ENCODE results near the gene GBX1. TPM values are rescaled to one million over a fixed set of nuclear protein-coding genes. Genes with fewer than 3 reads are reported as not detected.

Gene GBX1
- total RNA-seq, 2 experiments from 2014 or later, result not detected

DNA sequence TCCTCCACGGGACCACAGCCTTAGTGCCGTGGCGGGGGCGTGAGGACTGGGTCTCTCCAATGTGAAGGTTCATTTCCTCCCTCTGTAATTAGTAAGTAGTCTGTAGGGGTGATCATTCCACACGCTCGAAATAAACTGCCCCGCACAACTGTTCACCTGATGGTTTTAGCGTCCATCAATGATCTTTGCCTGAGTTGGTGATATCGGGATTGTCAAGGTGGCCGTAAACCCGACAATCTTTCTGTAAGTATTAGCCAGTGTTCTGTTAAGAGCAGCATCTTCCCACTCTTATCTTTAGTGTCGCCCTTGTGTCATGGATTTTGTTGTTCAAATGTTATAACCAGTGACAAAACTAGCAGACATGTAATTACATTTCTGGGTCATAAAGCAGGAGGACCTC, 63.5 kb downstream of the GBX1 start:
- Mint-ChIP-seq H3K4me3 (no peak overlapping the region), H3K36me3 (ENCODE audit: low read depth) (no peaks in the 10 kb centered on the region), H3K27ac (no peak overlapping the region), H3K9me3 (no peaks in the 10 kb centered on the region), H3K4me1 (ENCODE audit: low read depth) (no peaks in the 10 kb centered on the region), H3K27me3 (no peaks in the 10 kb centered on the region)
- CTCF ChIA-PET, result interaction anchor here (0.9 to 1.5 kb wide), 3 partner anchors 8 to 206 kb away, joined by 3 to 5 read pairs (median 4); no protein-coding TSS in a partner anchor
- no peak for ATAC-seq
- intact Hi-C loops (cut with micrococcal nuclease), result no loop called here
- POLR2A ChIA-PET, result no interaction called here
- DNase-seq, result no peak
- TF ChIP-seq, protein P1, sequence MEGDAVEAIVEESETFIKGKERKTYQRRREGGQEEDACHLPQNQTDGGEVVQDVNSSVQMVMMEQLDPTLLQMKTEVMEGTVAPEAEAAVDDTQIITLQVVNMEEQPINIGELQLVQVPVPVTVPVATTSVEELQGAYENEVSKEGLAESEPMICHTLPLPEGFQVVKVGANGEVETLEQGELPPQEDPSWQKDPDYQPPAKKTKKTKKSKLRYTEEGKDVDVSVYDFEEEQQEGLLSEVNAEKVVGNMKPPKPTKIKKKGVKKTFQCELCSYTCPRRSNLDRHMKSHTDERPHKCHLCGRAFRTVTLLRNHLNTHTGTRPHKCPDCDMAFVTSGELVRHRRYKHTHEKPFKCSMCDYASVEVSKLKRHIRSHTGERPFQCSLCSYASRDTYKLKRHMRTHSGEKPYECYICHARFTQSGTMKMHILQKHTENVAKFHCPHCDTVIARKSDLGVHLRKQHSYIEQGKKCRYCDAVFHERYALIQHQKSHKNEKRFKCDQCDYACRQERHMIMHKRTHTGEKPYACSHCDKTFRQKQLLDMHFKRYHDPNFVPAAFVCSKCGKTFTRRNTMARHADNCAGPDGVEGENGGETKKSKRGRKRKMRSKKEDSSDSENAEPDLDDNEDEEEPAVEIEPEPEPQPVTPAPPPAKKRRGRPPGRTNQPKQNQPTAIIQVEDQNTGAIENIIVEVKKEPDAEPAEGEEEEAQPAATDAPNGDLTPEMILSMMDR (IDR thresholded peaks at IDR 0.05), result no peak

DNA sequence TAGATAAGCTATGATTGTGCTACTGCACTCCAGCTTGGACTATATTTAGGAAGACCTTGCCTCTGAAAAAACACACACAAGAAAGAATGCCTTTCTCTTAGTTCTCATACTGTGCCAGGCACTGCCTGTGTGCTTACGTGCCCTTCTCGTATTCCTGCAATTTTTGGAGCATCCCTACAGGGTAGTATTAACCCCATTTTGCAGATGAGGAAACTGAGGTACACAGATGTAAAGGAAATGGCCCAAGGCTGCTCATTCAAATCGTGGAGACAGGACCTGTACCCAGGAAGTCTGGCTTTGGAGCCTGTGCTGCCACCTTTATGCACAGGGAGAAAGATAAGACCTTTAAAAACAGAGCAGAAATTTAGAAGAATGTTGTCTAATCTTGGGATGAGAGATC, 64.5 kb downstream of the GBX1 start:
- TF ChIP-seq, protein P1 (IDR thresholded peaks at IDR 0.05), result no peak
- no peak for DNase-seq
- H3K36me3 Mint-ChIP-seq (ENCODE audit: low read depth), result no peaks in the 10 kb centered on the region
- no peak overlapping the region for H3K27ac Mint-ChIP-seq
- CTCF ChIA-PET, result interaction anchor here (0.9 to 1.5 kb wide), 4 partner anchors 9 to 205 kb away, joined by 3 to 5 read pairs (median 4); no protein-coding TSS in a partner anchor
- H3K9me3 Mint-ChIP-seq, result no peaks in the 10 kb centered on the region
- intact Hi-C loops (cut with micrococcal nuclease), result no loop called here
- no peaks in the 10 kb centered on the region for H3K4me1 Mint-ChIP-seq (ENCODE audit: low read depth)
- POLR2A ChIA-PET, result interaction anchor here (1.1 kb wide), 1 partner anchor 11 kb away, joined by 3 read pairs; no protein-coding TSS in a partner anchor
- no peak overlapping the region for H3K4me3 Mint-ChIP-seq
- ATAC-seq, result no peak
- no peaks in the 10 kb centered on the region for H3K27me3 Mint-ChIP-seq

DNA sequence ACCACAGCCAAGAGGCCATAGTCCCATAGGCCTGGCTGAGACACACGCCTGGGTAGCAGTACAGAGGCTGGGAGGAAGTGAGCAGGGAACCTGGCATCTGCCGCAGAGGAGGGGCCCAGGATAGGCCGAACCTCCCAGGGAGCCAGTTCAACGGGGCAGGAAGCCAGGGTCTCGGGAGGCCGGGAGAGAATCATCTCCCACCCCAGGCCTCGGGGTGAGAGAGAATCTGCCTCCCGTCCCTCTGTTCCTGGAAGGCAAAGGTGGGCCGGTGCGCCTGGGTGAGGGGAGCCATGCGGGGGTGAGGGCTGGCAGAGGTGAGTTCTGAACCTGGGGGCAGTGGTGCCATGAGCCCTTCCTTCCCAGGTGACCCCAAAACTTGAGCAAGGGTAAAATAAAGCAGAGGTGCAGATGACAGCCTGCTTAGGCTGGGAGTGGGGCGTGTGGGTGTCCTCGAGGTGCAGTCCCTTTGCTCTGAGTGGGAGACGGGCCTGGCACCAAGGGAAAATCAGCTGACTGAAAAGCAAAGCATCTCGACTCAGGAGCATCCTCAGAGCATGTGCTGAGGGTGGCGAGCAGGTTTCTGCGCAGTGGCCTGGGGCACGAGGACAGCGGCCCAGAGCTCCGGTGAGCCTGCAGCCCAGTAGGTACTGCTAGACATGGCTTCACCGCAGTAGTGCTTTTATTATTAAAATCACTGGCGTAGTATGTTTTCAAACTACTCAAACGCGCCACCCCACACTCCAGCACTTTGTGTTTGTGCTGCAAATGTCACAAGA, 65.7 kb downstream of the GBX1 start:
- intact Hi-C loops (cut with micrococcal nuclease), result no loop called here
- no peak overlapping the region for H3K27ac Mint-ChIP-seq
- POLR2A ChIA-PET, result no interaction called here
- H3K4me3 Mint-ChIP-seq, result no peak overlapping the region
- no peaks in the 10 kb centered on the region for H3K27me3 Mint-ChIP-seq
- TF ChIP-seq, protein P1 (IDR thresholded peaks at IDR 0.05), result no peak
- DNase-seq, result no peak
- no peak for ATAC-seq
- H3K36me3 Mint-ChIP-seq (ENCODE audit: low read depth), result no peaks in the 10 kb centered on the region
- H3K9me3 Mint-ChIP-seq, result no peaks in the 10 kb centered on the region
- CTCF ChIA-PET, result interaction anchor here (1.1 kb wide), 1 partner anchor 9 kb away, joined by 5 read pairs; no protein-coding TSS in a partner anchor
- no peaks in the 10 kb centered on the region for H3K4me1 Mint-ChIP-seq (ENCODE audit: low read depth)

DNA sequence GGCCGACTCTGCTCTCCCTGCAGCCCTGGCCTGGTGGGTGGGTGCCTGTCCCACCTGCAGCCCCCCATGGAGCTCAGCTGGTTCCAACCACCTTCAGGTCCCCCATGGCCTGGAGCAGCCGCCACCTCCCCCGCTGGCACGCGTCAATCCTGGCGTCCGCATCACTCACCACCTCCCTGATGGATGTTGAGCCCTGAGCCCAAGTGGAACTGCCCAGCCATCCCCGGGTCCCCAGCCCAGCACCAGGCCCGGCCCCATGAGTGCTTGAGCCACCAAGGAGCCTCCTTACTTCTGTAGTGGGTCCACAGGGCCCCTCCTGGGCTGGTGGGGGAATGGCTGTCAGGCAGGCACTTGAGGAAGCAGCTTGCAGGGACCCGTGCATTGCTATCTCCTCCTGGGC, 66.6 kb downstream of the GBX1 start:
- H3K27me3 Mint-ChIP-seq, result no peaks in the 10 kb centered on the region
- TF ChIP-seq, protein P1 (IDR thresholded peaks at IDR 0.05), result no peak
- H3K9me3 Mint-ChIP-seq, result no peaks in the 10 kb centered on the region
- no peak for DNase-seq
- ATAC-seq, result no peak
- H3K36me3 Mint-ChIP-seq (ENCODE audit: low read depth), result no peaks in the 10 kb centered on the region
- CTCF ChIA-PET, result interaction anchor here (1.2 to 1.5 kb wide), 2 partner anchors 10 to 23 kb away, joined by 3 to 5 read pairs; no protein-coding TSS in a partner anchor
- no peak overlapping the region for H3K27ac Mint-ChIP-seq
- intact Hi-C loops (cut with micrococcal nuclease), result no loop called here
- no peak overlapping the region for H3K4me3 Mint-ChIP-seq
- no peaks in the 10 kb centered on the region for H3K4me1 Mint-ChIP-seq (ENCODE audit: low read depth)
- POLR2A ChIA-PET, result no interaction called here

DNA sequence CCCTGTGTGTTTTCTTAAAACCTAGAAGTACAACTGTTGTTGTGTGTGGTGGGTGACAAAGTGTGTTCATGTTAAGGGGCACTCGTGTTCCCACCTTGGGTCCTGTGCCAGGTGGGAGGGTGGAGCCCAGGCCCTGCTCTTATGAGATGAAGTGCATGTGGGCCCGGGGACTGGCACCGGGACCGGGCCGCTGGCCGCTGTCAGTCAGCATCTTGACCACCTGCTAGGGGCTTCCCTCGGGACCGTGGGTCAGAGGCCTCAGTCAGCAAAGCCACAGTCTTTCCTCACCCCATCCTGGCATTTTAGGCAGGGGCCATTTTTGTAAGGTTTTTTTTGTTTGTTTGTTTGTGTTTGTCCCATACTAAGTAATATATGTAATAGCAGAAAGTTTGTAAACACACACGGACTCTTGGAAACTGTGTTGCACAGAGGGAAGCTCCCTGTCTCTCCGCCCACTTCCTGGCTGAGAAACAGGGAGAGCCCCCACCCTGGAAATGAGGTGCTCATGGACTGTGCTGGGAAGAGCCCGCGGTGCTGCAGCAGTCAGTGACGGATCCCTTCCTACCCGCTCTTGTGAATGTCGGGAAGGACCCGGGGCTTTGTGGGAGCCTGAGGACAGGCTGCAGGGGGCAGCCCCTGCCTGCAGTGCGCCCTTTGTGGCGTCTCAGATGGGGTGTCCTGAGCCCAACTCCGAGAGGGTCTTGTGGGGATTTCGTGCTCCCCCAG, 67.8 kb downstream of the GBX1 start:
- Mint-ChIP-seq H3K36me3 (ENCODE audit: low read depth) (no peaks in the 10 kb centered on the region), H3K4me3 (no peak overlapping the region), H3K9me3 (no peaks in the 10 kb centered on the region), H3K27me3 (no peaks in the 10 kb centered on the region), H3K4me1 (ENCODE audit: low read depth) (no peaks in the 10 kb centered on the region), H3K27ac (no peak overlapping the region)
- intact Hi-C loops (cut with micrococcal nuclease), result no loop called here
- CTCF ChIA-PET, result interaction anchor here (1.1 to 1.5 kb wide), 2 partner anchors 9 to 24 kb away, joined by 3 read pairs; no protein-coding TSS in a partner anchor
- DNase-seq (no peak), ATAC-seq (no peak)
- POLR2A ChIA-PET, result no interaction called here
- TF ChIP-seq, protein P1 (IDR thresholded peaks at IDR 0.05), result no peak
